Panc1 (cell line): ENCODE results near the gene TMEM225. TPM values are rescaled to one million over a fixed set of nuclear protein-coding genes. Genes with fewer than 3 reads are reported as not detected.
"Not testable (repeated sequence)": the region's sequence is repeated elsewhere in the genome, so short reads cannot be mapped to it uniquely, and the experiment has no call there.

Experiments used
- ATAC-seq: fragments of 200-7000 bp; cut with Tn5 transposase; 2 replicates; pipeline ENCODE4 v1.9.1; 2020; ENCODE audit warnings: mild to moderate bottlenecking, moderate library complexity
- BruUV-seq: library from RNA; stranded (reverse); fragments of 400-500 nt; replicated peaks from 2 replicates; lab custom pipeline; 2021; lab: Mats Ljungman, UMichigan
- CTCF ChIA-PET: fragments of 300-600 bp; sonication (Branson Sonifier 250); formaldehyde crosslinking; loops from one replicate; lab custom pipeline; 2022; ENCODE audit warnings: antibody characterized with exemption; lab: Charles Lee
- POLR2A ChIA-PET: fragments of 300-600 bp; sonication (Branson Sonifier 250); formaldehyde crosslinking; loops from one replicate; lab custom pipeline; 2022; ENCODE audit warnings: antibody characterized with exemption; lab: Charles Lee
- DNase-seq: peaks from one replicate; pipeline ENCODE4 v3.0.0-alpha.2; 2010; ENCODE audit warnings: low read depth, low spot score
- H3K27ac ChIP-seq: 2 replicates; pipeline ENCODE4 v1.5.1; 2011; ENCODE audit warnings: mild to moderate bottlenecking, low read length, inconsistent platforms
- H3K27me3 ChIP-seq: fragments of 200-500 bp; sonication (Bioruptor generic); 2 replicates; pipeline ENCODE4 v1.6.0; 2014; ENCODE audit warnings: low read length, inconsistent platforms; ENCODE audit not compliant: control insufficient read depth, insufficient read depth
- H3K36me3 ChIP-seq: fragments of 200-500 bp; sonication (Bioruptor generic); 2 replicates; pipeline ENCODE4 v1.5.1; 2014; ENCODE audit warnings: inconsistent platforms, mild to moderate bottlenecking, low read length, moderate library complexity; ENCODE audit not compliant: control insufficient read depth, insufficient read depth
- H3K4me1 ChIP-seq: 2 replicates; pipeline ENCODE4 v1.5.1; 2011; ENCODE audit warnings: inconsistent platforms, mild to moderate bottlenecking, low read length, moderate library complexity; ENCODE audit not compliant: control insufficient read depth, insufficient read depth
- H3K4me3 ChIP-seq, 2 experiments: 2 replicates each; pipeline ENCODE4 v1.5.1; 2011 to 2012; ENCODE audit warnings: low read depth in 2 of 2, low read length in 2 of 2, mild to moderate bottlenecking in 2 of 2, inconsistent platforms in 1 of 2, moderate library complexity in 1 of 2
- H3K9me3 ChIP-seq: fragments of 200-500 bp; sonication (Bioruptor generic); 2 replicates; pipeline ENCODE4 v1.5.1; 2014; ENCODE audit warnings: low read depth, mild to moderate bottlenecking, inconsistent platforms, low read length, moderate library complexity; ENCODE audit not compliant: control insufficient read depth, insufficient read depth
- POLR2AphosphoS5 ChIP-seq: IDR thresholded peaks from 2 replicates; pipeline ENCODE4 v1.6.1; 2012; ENCODE audit warnings: mild to moderate bottlenecking, low read depth, low read length, moderate library complexity
- SIN3A ChIP-seq: IDR thresholded peaks from 2 replicates; pipeline ENCODE4 v1.6.1; 2012; ENCODE audit warnings: low read depth, mild to moderate bottlenecking, low read length, moderate library complexity, borderline replicate concordance; ENCODE audit not compliant: insufficient read depth
- TCF7L2 ChIP-seq: IDR thresholded peaks from 2 replicates; pipeline ENCODE4 v1.6.1; 2011; ENCODE audit warnings: mild to moderate bottlenecking, low read depth, low read length, inconsistent platforms
- in situ Hi-C: cut with HindIII; loops from 2 replicates; pipeline ENCODE4 v1.10.0; 2016; ENCODE audit warnings: low sequenced_read_pairs, low pct_unique_long_range_greater_than_20kb
- intact Hi-C: fragments of 100-400 bp; cut with micrococcal nuclease; formaldehyde crosslinking; loops from one replicate; pipeline ENCODE4 v1.10.0; 2022; ENCODE audit not compliant: unreplicated experiment
- total RNA-seq: library from RNA; stranded (reverse); gene quantifications from one replicate; pipeline ENCODE4 v1.2.1, GENCODE V29; 2021; ENCODE audit not compliant: unreplicated experiment
- TF ChIP-seq, protein P1 (sequence below): fragments of 450-650 bp; IDR thresholded peaks from 2 replicates; pipeline ENCODE4 v1.5.1; 2017; ENCODE audit warnings: mild to moderate bottlenecking
- TF ChIP-seq, protein P2 (sequence below), 2 experiments: IDR thresholded peaks; 2 replicates each; pipeline ENCODE4 v1.6.1; 2011 to 2012; ENCODE audit warnings: low read depth in 2 of 2, control low read depth in 1 of 2, low read length in 1 of 2, mild to moderate bottlenecking in 1 of 2, moderate library complexity in 1 of 2; ENCODE audit not compliant: insufficient read depth in 1 of 2

TMEM225 gene
- total RNA-seq, 1 experiment from 2014 or later: not detected

DNA sequence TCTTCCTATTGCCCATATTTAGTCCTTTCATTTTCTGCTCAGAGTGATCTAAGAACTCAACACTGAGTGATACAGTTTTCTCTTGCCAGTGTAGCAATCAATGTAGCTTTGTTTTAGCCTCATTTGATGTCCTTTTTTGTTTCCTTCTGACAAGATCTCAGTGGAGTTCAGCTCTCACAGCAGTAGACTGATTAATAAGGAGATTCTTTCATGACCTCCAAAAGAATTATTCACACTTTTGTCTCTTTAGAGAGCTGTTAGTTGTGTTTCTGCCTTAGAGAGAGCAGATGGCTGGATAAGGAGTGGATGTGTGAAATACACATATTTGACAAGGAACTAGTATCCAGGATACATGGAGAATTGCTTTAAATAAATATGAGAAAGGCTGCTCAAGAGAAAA lies 6.6 kb upstream of the TMEM225 start:
- no peaks in the 10 kb centered on the region for H3K4me1 ChIP-seq
- no peak overlapping the region for H3K27ac ChIP-seq
- H3K36me3 ChIP-seq: no peaks in the 10 kb centered on the region
- in situ Hi-C loops: no loop called here
- ChIA-PET CTCF (no interaction called here), POLR2A (no interaction called here)
- H3K4me3 ChIP-seq: no peak overlapping the region
- H3K9me3 ChIP-seq: no peaks in the 10 kb centered on the region
- ATAC-seq (no peak), DNase-seq (no peak)
- no TSS peak for BruUV-seq
- no peaks in the 10 kb centered on the region for H3K27me3 ChIP-seq
- TF ChIP-seq, protein P1, sequence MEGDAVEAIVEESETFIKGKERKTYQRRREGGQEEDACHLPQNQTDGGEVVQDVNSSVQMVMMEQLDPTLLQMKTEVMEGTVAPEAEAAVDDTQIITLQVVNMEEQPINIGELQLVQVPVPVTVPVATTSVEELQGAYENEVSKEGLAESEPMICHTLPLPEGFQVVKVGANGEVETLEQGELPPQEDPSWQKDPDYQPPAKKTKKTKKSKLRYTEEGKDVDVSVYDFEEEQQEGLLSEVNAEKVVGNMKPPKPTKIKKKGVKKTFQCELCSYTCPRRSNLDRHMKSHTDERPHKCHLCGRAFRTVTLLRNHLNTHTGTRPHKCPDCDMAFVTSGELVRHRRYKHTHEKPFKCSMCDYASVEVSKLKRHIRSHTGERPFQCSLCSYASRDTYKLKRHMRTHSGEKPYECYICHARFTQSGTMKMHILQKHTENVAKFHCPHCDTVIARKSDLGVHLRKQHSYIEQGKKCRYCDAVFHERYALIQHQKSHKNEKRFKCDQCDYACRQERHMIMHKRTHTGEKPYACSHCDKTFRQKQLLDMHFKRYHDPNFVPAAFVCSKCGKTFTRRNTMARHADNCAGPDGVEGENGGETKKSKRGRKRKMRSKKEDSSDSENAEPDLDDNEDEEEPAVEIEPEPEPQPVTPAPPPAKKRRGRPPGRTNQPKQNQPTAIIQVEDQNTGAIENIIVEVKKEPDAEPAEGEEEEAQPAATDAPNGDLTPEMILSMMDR: no peak
- TF ChIP-seq TCF7L2 (no peak), POLR2AphosphoS5 (no peak), SIN3A (no peak)
- TF ChIP-seq, protein P2, sequence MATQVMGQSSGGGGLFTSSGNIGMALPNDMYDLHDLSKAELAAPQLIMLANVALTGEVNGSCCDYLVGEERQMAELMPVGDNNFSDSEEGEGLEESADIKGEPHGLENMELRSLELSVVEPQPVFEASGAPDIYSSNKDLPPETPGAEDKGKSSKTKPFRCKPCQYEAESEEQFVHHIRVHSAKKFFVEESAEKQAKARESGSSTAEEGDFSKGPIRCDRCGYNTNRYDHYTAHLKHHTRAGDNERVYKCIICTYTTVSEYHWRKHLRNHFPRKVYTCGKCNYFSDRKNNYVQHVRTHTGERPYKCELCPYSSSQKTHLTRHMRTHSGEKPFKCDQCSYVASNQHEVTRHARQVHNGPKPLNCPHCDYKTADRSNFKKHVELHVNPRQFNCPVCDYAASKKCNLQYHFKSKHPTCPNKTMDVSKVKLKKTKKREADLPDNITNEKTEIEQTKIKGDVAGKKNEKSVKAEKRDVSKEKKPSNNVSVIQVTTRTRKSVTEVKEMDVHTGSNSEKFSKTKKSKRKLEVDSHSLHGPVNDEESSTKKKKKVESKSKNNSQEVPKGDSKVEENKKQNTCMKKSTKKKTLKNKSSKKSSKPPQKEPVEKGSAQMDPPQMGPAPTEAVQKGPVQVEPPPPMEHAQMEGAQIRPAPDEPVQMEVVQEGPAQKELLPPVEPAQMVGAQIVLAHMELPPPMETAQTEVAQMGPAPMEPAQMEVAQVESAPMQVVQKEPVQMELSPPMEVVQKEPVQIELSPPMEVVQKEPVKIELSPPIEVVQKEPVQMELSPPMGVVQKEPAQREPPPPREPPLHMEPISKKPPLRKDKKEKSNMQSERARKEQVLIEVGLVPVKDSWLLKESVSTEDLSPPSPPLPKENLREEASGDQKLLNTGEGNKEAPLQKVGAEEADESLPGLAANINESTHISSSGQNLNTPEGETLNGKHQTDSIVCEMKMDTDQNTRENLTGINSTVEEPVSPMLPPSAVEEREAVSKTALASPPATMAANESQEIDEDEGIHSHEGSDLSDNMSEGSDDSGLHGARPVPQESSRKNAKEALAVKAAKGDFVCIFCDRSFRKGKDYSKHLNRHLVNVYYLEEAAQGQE (IDR thresholded peaks at IDR 0.05; ENCODE audit: insufficient read depth in 1 of 2, low read depth in 2 of 2, low read length in 1 of 2): no peak
- intact Hi-C loops: no loop called here

DNA sequence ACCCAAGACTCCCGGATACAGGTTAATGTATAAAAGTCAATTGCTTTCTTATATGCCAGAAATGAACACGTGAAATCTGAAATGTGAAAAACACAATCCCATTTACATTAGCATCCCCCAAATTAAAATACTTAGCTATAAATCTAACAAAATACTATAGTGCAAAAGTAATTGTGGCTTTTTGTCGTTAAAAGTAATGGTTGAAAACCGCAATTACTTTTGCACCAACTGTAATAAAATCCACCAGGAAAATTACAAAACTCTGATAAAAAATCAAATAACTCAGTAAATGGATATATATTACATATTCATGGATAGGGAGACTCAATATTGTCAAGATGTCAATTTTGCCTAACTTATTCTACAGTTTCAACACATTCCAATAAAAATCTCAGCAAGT lies 4.6 kb downstream of the TMEM225 start:
- in situ Hi-C loops (no loop called here), intact Hi-C loops (no loop called here)
- Histone ChIP-seq H3K4me3 (no peak overlapping the region), H3K27ac (no peak overlapping the region), H3K9me3 (no peaks in the 10 kb centered on the region; the same call in 1 of the 2 replicates), H3K27me3 (no peaks in the 10 kb centered on the region), H3K4me1 (no peaks in the 10 kb centered on the region), H3K36me3 (no peaks in the 10 kb centered on the region)
- BruUV-seq: no TSS peak
- ATAC-seq: no peak
- TF ChIP-seq, protein P1: no peak
- TF ChIP-seq POLR2AphosphoS5: no peak
- no peak for TF ChIP-seq TCF7L2
- TF ChIP-seq, protein P2 (IDR thresholded peaks at IDR 0.05; ENCODE audit: insufficient read depth in 1 of 2, low read depth in 2 of 2, low read length in 1 of 2): no peak
- no peak for TF ChIP-seq SIN3A
- no peak for DNase-seq
- CTCF ChIA-PET: no interaction called here
- POLR2A ChIA-PET: no interaction called here

DNA sequence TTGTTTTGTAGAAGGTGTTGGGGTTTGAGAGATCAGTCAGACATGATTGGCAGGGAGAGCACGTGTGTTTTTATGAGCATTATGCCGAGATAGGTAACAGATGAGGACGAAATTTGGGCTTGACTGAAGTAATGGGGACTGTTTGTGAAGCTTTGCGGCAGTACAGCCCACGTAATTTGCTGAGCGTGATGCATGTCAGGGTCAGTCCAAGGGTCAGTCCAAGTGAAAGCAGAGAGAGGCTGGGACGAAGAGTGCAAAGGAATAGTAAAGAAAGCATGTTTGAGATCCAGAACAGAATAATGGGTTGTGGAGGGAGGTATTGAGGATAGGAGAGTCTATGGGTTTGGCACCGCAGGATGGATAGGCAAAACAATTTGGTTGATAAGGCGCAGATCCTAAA lies 17.7 kb downstream of the TMEM225 start:
- in situ Hi-C loops, H3K9me3 ChIP-seq, POLR2A ChIA-PET, H3K27ac ChIP-seq, BruUV-seq, H3K4me1 ChIP-seq, H3K4me3 ChIP-seq, intact Hi-C loops, H3K27me3 ChIP-seq, ATAC-seq, DNase-seq, CTCF ChIA-PET, H3K36me3 ChIP-seq: not testable (repeated sequence)

DNA sequence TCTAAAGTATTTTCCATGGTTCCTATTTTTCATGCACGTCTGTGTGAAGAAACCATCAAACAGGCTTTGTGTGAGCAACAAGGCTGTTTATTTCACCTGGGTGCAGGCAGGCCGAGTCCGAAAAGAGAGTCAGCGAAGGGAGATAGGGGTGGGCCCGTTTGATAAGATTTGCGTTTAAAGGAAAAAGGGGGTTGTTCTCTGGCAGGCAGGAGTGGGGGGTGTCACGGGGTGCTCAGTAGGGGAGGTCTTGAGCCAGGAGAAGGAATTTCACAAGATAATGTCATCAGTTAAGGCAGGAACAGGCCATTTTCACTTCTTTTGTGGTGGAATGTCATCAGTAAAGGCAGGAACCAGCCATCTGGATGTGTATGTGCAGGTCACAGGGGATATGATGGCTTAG lies 20.2 kb downstream of the TMEM225 start:
- intact Hi-C loops: not testable (repeated sequence)

More for the DNA sequence above, 20.2 kb downstream of the TMEM225 start:
- ATAC-seq, BruUV-seq, H3K4me3 ChIP-seq, CTCF ChIA-PET, H3K4me1 ChIP-seq, H3K27me3 ChIP-seq, in situ Hi-C loops, H3K27ac ChIP-seq, H3K9me3 ChIP-seq, H3K36me3 ChIP-seq, DNase-seq, POLR2A ChIA-PET: not testable (repeated sequence)
